H1 (cell line): ENCODE measurements around the gene TBKBP1.

Experiments
- BACH1 ChIP-seq: IDR thresholded peaks from 2 replicates; pipeline ENCODE4 v1.6.1; 2012; ENCODE audit warnings: low read length, improper control_type of control experiment
- BRCA1 ChIP-seq: IDR thresholded peaks from 2 replicates; pipeline ENCODE4 v1.6.1; 2012; ENCODE audit warnings: low read depth, low read length, improper control_type of control experiment
- CTCF ChIP-seq, 3 experiments: IDR thresholded peaks; 1 replicate in 2 of 3; 2 replicates in 1 of 3; pipeline versions ENCODE4 v1.5.1 to v1.6.1; 2011; ENCODE audit warnings: low read length in 3 of 3, mild to moderate bottlenecking in 3 of 3, inconsistent platforms in 2 of 3, low read depth in 1 of 3, moderate library complexity in 1 of 3; ENCODE audit not compliant: insufficient read depth in 1 of 3; ENCODE audit errors: control extremely low read depth in 1 of 3
- EP300 ChIP-seq, 2 experiments: IDR thresholded peaks; 1 replicate in 1 of 2; 2 replicates in 1 of 2; pipeline ENCODE4 v1.6.1; 2011 to 2012; ENCODE audit warnings: low read depth in 2 of 2, low read length in 2 of 2, mild to moderate bottlenecking in 2 of 2, borderline replicate concordance in 1 of 2, inconsistent platforms in 1 of 2, moderate library complexity in 1 of 2
- EZH2 ChIP-seq: fragments of 200-600 bp; sonication (generic); IDR thresholded peaks from 2 replicates; pipeline ENCODE4 v1.7.1; 2012; ENCODE audit warnings: low read depth, mild to moderate bottlenecking, moderate library complexity, low read length, inconsistent platforms; ENCODE audit not compliant: severe bottlenecking
- NRF1 ChIP-seq: IDR thresholded peaks from 2 replicates; pipeline ENCODE4 v1.6.1; 2011; ENCODE audit warnings: mild to moderate bottlenecking, low read depth, low read length, improper control_type of control experiment
- SP1 ChIP-seq: IDR thresholded peaks from 2 replicates; pipeline ENCODE4 v1.6.1; 2011; ENCODE audit warnings: low read depth, low read length

GRCh38 chr17:47725446-47726111, 31.6 kb downstream of the TBKBP1 start:
- no peak for TF ChIP-seq EZH2
- TF ChIP-seq CTCF (IDR thresholded peaks at IDR 0.05; ENCODE audit: control extremely low read depth in 1 of 3, insufficient read depth in 1 of 3, low read depth in 1 of 3, low read length in 3 of 3), result peak in 2 of 3 experiments; percentile 32 to 41; a peak in 3 of 4 replicates
- no peak for TF ChIP-seq BRCA1
- no peak for TF ChIP-seq BACH1
- TF ChIP-seq NRF1, result no peak
- TF ChIP-seq EP300 (IDR thresholded peaks at IDR 0.05; ENCODE audit: borderline replicate concordance in 1 of 2, low read depth in 2 of 2, low read length in 2 of 2), result no peak
- no peak for TF ChIP-seq SP1
